PC-3 (cell line): Measurements from ENCODE around the gene AGBL3.

Source experiments
- CTCF ChIP-seq: fragments of 300-600 bp; sonication (generic); conservative IDR thresholded peaks from 2 replicates; pipeline ENCODE4 v1.5.1; 2017; ENCODE audit warnings: antibody characterized with exemption, low read depth, mild to moderate bottlenecking, low read length
- EZH2 ChIP-seq: fragments of 300-600 bp; sonication (generic); IDR thresholded peaks from one replicate; pipeline ENCODE4 v1.6.1; 2017; ENCODE audit warnings: antibody characterized with exemption, mild to moderate bottlenecking, low read length; ENCODE audit not compliant: unreplicated experiment

DNA sequence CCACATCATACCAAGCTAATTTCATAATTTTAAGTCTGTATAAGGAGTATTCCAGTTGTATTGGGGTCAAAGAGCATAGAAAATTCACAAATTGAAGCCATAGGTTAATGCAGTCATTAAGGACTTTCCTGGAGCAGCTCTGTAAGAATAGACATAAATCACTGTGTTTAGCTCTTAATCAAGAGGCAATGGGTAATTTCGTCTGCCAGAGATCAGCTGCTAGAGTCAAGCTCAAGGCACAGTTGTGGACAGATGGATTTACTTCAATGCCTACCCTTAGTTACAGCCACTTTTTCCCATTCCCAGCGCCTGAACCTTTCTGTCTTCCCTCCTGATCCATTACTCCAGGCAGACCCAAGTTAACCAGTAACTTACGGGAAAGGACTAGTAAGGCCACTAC is 40.6 kb upstream of the AGBL3 start:
- no peak for TF ChIP-seq CTCF
- no peak for TF ChIP-seq EZH2
